Endothelial cell of umbilical vein (primary cell): ENCODE measurements around the gene SGK2.

ENCODE experiments used
- CTCF ChIP-seq, 2 donors: IDR thresholded peaks; 1 replicate in 1 of 2; 2 replicates in 1 of 2; pipeline ENCODE4 v1.5.1; 2011; ENCODE audit warnings: low read length in 2 of 2, mild to moderate bottlenecking in 2 of 2, moderate library complexity in 2 of 2, control low read depth in 1 of 2, inconsistent platforms in 1 of 2, low read depth in 1 of 2; ENCODE audit not compliant: insufficient read depth in 1 of 2; ENCODE audit errors: extremely low read depth in 1 of 2
- EZH2 ChIP-seq: IDR thresholded peaks from 2 replicates; pipeline ENCODE4 v1.6.1; 2012; ENCODE audit warnings: borderline replicate concordance, low read depth, mild to moderate bottlenecking, moderate library complexity, low read length, inconsistent platforms; ENCODE audit not compliant: severe bottlenecking
- FOS ChIP-seq: IDR thresholded peaks from 2 replicates; pipeline ENCODE4 v1.6.1; 2011; ENCODE audit warnings: mild to moderate bottlenecking, low read length, moderate library complexity, borderline replicate concordance; ENCODE audit not compliant: insufficient read depth
- MAX ChIP-seq: IDR thresholded peaks from 2 replicates; pipeline ENCODE4 v1.6.1; 2011; ENCODE audit not compliant: insufficient read depth, insufficient read length
- MYC ChIP-seq: IDR thresholded peaks from one replicate; pipeline ENCODE4 v1.6.1; 2011; ENCODE audit warnings: mild to moderate bottlenecking, low read depth, low read length
- POLR2A ChIP-seq: IDR thresholded peaks from 2 replicates; pipeline ENCODE4 v1.6.1; 2012; ENCODE audit warnings: low read depth, mild to moderate bottlenecking, control low read depth, low read length
- POLR2AphosphoS5 ChIP-seq: IDR thresholded peaks from 2 replicates; pipeline ENCODE4 v1.6.1; 2012; ENCODE audit warnings: low read depth, mild to moderate bottlenecking, control low read depth, low read length, moderate library complexity; ENCODE audit not compliant: insufficient read depth

DNA sequence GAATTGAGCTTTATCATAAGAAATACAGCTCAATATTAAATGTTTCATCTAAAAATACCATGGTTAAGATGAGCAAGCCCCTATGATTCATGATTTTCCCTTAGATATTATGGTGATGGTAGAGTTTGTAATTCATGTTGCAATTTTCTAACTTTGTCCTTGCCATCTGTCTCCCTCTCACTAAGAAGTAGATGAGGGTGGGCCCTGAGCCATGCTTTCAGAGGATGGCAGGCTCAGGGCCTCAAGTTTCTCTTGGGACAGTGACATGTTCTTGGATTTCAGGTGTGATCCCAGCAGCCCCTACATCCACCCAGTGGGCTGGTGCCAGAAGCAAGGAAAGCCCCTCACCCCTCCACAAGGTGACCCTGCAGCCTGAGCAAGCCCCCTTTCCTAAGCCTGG lies 25.8 kb upstream of the SGK2 start:
- TF ChIP-seq POLR2AphosphoS5 (no peak), POLR2A (no peak), CTCF (IDR thresholded peaks at IDR 0.05; ENCODE audit: extremely low read depth in 1 of 2, insufficient read depth in 1 of 2, low read depth in 1 of 2, low read length in 2 of 2) (no peak), EZH2 (no peak), FOS (no peak), MYC (no peak), MAX (no peak)
